Activated CD4-positive, alpha-beta T cell treated with anti-CD3 and anti-CD28 coated beads for 48 hours (primary cell): ENCODE results near the gene TMEM98.
"Not testable (repeated sequence)": the region's sequence is repeated elsewhere in the genome, so short reads cannot be mapped to it uniquely, and the experiment has no call there.

Source experiments
- DNase-seq: peaks from one replicate; pipeline ENCODE4 v3.0.0-alpha.2; 2020

TMEM98 gene

DNA sequence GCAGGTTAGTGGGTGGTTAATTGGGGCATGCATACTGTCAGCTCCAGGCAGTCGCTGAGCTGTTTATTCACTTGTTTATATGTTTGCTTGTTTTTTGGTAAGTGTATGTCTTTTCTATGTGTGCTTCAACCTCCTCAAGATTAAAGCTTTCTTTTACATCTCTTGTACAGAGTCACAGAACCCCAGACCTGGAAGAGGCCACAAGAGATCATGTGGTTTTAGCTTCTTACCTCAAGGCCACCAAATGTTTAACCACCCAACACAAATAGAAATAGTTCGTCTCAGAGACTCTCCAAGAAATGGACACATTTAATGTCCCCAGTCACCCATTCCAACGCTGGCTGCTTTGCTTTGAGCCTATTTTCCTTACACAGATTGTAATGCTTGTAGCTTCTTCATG lies 11.8 kb upstream of the TMEM98 start:
- DNase-seq, result no peak

DNA sequence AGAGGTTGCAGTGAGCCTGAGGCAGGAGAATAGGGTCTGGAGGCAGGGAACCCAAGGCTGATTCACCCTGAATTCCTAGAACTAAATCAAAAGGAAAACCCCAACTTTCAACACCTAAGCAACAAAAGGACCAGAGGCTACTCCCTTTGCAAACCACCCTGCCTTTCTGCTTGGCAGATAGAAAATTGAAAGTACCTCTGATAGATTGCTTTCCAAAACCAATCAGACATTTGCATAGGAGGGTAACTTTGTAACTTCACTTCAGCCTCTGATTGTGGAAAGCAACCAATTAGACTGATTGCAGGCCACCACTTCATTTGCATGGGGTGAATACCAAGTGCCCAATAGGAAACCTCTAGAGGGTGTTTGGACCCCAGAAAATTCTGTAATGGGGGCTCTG lies 10.9 kb upstream of the TMEM98 start:
- no peak for DNase-seq

DNA sequence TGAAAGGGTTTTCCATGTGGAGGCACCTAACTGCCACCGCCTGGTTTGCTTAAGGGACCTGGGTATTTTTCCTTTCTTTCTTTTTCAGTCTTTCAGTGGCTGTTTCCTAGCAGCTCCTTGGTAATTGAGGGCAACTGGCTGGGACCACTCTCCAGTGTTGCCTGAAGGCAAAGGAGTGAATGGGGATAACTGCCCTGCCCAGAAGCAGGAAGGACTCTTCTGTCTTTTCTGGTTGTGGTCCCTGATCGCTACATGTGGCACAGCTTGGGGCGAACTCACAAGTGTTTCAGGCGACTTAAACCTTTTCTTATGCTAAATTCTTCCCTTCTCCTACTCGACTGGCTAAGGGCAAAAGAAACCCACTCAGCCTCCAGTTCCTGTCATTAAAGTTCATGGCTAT lies 10.1 kb upstream of the TMEM98 start:
- DNase-seq, result no peak

DNA sequence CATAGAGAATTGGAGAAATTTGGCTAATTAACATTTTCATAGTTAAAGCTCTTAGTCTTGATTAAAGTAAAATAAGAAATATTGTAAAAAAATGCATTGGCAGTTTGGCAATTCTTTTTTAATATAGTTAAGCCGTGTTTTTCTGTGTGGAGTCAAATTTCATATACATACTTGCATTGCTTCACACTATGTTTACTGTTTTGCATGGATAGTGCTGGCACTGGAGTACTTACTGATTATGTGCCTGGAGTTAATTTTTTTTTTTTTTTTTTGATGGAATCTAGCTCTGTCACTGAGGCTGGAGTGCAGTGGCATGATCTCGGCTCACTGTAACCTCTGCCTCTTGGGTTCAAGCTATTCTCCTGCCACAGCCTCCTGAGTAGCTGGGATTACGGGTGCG lies 8.1 kb upstream of the TMEM98 start:
- not testable (repeated sequence) for DNase-seq

DNA sequence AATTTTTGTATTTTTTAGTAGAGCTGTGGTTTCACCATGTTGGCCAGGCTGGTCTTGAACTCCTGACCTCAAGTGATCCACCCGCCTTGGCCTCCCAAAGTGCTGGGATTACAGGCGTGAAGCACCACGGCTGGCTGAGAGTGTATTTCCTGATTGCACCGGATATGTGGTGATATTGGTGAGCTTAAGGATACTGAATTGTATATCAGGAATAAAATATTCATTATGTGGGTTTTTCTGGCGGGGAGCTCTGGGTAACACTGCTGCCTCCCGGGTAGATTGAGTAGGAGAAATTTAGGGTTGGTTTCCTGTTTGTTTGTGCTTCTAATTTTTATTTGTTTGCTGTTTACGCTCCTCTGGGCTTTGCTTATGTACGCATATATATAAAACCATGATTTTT lies 7.7 kb upstream of the TMEM98 start:
- DNase-seq, result no peak

DNA sequence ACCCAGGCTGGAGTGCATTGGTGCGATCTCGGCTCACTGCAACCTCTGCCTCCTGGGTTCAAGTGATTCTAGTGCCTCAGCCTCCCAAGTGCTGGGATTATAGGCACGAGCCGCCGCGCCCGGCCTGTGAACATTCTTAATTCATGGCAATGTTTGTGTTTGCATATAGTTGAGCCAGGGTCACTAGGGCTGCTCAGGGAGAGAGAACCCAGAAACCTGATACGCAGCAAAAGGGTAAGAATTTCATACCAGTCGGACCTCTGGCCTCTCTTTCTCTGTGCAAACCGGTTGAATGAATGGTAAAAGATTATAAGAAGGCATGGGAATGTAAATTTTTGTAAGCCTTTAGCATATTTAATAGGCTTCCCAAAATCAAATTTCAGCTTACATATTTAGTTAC lies 6.9 kb upstream of the TMEM98 start:
- DNase-seq, result no peak

DNA sequence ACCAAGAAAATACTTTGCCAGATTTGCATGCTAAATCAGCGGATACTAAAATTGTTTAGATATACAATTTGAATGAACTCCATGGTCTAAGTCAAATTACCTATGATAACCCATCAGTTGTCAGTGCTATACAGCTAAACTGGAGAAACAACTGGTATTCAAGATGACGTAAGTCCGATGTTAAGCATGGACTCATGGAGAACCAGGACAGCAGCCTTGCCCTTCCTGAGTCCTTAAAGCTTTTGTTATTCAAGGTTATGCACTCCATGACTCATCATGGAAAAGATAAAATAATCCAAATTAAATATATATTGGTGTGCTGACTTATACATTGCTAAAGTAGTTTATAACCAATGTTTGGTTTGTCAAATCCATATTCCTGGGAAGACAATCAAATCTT lies 4.0 kb upstream of the TMEM98 start:
- not testable (repeated sequence) for DNase-seq

DNA sequence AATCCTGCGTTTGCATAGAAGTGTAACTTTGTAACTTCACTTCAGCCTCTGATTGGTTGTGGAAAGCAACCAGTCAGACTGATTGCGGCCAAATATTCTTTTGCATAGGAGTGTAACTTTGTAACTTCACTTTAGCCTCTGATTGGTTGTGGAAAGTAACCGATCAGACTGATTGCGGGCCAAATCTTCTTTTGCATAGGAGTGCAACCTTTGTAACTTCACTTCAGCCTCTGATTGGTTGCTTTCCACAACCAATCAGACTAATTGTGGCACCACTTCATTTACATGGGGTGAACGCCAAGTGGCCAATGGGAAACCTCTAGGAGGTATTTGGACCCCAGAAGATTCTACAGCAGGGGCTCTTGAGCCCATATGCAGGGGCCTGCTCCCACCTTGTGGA lies 1.8 kb upstream of the TMEM98 start:
- DNase-seq, result no peak

DNA sequence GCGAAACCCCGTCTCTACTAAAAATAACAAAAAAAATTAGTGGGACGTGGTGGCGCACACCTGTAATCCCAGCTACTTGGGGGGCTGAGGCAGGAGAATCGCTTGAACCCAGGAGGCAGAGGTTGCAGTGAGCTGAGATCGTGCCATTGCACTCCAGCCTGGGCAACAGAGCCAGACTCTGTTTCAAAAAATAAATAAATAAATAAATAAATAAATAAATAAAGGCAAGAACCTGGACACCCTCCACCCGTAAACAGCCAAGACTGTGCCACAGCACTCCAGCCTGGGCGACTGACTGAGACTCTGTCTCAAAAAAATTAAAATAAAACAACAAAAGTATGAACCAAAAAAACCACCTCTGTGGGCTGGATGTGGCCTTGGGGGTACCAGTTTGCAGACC lies 1.2 kb upstream of the TMEM98 start:
- DNase-seq, result not testable (repeated sequence)

DNA sequence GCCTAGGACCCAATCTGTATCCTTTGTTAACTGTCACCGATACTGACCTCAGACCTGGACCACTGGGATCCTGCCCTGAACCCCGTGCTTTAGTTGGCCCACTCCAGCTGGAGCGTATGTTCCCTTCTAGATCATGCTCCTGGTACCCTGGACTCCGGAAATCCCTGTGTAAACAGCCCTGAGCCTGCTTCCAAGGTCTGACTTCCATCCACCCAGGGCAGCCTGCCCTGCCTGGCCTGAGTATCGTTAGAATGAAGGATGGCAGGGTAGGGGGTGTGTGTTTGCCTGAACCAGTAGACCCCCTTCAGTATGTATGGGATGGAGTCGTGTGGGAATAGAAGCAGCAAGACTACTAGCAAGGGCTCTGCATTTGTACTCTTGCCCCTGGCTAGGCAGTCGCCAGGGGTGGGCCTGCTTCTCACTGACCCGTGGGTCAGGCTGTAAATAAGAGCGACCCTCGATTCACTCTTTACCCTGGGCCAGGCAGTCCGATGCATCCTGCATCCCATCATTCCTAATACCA lies 691 bp upstream of the TMEM98 start:
- DNase-seq, result no peak

DNA sequence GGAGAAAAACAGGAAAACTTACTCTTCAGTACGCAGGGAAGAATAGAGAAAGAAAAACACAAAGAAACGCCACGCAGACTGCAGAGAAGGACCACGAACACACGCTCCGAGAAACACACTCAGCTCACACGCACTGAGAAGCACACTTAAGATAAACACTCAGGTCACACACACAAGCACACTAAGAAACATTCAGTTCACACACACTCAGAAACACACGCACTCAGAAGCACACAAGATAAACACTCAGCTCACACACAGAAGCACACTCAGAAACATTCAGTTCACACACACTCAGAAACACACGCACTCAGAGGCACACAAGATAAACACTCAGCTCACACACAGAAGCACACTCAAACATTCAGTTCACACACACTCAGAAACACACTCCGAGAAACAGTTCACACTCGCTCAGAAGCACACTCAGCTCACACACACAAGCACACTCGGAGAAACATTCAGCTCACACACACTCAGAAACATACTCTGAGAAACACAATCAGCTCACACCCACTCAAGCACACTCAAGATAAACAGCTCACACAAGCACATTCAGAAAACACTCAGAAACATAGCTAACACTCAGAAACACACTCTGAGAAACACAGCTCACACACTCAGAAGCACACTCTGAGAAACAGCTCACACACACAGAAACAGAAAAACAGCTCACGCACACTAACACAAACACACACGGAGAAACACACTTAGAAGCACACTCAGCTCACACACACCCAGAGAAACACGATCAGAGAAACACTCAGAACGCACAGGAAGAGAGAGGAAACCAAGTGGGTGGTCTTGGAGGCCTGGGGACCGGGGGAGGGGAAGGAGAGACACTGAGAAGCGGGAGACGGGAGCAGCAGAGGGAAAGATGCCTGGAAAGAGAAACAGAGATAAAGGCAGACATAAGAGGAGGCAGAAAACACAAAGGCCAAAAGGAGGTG lies 908 bp downstream of the TMEM98 start:
- DNase-seq, result no peak

DNA sequence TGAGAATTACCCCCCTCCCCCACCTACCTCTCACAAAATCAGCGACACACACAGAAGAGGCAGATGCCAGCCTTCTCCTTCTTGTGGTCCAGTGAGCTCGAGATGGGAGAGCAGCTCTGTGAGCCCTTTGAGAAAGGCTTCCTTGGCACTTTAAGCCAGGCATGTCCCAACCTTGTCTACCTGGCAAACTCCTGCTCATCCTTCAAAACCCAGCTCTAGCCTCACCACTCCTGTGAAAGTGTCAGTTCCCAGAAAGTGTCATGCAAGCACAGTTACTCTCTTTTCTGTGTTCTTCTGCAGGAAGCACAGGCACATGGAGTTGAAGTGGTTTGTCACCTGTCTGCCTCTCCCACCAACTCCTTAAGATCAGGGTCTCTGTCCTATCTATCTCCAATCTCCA lies 1.6 kb downstream of the TMEM98 start:
- DNase-seq, result no peak

DNA sequence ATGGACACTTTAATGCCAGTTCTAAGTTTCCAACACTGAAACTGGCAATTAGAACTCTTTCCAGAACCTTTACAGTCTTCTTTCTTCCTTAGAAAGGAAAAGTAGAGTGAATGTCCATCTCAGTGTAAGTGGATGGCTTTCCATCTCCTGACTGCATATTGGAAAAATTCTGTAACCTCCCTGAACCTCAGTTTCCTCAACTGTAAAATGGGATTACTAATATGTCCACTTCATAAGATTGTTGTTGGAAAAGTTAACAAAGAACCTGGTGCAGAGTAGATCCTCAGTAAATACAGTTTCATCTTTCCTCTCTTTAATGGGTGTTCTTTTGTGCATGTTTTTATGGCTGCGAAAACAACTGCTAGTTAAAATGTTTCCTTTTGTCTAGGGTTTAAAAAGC lies 2.6 kb downstream of the TMEM98 start:
- DNase-seq, result no peak

DNA sequence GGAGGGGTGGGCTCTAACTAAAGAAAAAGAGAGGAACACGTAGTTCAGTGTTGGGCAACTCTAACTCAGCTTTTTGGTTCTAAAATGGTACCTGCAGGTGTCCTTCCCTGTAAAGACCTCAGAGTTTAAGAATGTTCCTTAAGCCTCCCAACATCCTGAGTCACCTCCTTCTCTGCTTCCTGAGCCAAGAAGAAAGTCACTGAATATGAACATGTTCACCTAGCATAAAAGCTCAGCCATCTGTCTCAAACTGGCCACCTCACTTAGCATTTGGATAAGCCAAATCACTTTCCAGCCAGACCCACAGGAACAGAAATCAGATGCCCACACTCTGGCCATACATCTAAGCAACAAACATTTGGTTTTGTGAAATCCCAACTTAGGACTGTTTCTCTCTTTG lies 3.7 kb downstream of the TMEM98 start:
- no peak for DNase-seq

DNA sequence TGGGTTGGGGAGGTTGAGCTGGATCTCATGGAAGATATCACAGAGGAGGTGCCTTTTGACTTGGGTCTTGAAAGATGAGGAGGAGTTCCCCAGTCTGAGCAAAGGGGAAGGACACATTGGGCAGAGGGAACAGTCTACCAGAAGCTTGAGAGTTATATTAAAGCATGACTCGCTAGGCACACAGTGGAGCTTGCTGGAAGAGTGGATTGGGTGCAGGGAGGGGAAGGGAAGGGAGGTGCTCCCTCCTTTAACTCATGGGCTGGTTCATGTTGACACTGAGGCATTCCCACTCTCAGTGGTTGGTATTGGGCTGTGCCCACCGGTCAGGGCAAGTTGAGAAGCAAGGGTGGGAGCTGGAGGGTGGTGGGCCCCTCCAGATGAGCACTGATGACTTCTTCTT lies 5.9 kb downstream of the TMEM98 start:
- no peak for DNase-seq

DNA sequence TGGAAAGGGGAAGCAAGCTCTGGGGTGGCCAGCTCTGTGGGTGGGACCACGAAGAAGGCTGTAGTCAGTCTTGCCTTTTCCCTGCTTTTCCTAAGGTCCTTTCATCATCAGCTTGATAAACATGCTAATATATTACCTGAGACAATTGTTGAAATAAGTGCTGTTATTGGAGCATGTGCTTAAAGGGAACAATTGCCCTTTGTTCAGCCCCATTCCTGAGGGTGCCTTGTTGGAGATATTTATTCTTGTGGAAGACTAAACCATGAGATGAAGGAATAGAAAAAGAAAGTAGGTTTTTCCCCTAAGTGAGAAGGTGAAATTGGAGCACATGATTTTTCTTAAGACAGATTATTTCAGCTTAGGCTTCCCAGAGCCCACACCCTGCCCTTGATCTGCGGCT lies 7.8 kb downstream of the TMEM98 start:
- no peak for DNase-seq

DNA sequence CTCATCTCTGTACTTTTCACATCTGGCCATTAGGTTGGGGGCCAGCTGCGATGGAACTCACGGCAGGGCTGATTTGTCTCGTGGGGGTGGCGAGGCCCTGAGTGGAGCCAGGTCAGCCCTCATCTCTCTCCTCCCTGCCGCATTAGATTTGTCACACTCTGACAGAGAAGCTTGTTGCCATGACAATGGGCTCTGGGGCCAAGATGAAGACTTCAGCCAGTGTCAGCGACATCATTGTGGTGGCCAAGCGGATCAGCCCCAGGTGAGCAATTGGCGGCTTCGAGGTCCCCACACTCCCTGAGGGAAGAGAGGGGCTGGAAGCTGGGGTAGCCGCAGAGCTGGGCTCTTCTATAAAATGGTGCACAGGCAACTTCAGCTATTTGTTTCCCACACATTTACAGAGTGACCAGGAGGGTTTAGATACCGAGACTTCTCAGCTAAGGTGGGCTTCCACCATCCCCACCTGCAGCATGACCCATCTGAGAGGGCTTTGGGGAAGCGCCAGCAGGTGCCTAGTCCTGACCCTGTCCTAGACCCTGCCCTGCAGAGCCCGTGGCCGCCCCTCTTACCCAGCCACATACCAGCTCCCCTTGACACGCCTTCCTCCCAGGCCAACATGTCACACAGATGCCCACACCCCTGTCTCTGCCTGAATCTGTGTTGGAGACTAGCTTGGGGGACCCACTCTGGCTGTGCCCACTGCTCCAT lies 8.4 kb downstream of the TMEM98 start:
- DNase-seq, result no peak

DNA sequence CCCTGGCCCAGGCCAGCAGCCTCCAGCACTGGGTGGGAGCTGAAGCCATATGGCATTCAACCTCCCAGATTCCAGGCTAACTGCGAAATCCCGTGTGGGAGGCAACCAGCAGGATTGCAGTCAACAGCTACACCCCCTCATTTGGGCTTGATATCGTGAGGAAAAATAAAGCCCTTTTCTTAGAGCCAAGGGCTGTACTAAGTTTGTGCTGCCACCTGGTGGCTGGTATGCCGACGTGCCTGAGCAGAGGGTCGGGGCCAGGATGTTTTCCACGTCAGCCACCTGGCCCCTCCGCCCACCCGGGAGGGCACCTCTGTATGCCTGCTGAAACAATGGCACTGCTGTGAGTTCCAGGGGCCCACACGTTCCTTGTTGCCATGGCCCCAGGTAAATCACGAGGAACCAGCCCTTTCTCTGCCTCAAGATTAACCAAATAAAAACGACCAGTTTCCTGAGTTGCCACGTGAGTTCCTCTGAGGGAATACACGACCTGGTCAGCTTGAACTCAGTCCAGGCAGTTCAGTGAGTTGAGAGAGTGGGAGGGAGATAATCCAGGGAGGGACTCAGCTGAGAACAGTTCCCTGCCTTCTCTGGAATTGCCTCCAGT lies 9.0 kb downstream of the TMEM98 start:
- DNase-seq, result peak; percentile 77

DNA sequence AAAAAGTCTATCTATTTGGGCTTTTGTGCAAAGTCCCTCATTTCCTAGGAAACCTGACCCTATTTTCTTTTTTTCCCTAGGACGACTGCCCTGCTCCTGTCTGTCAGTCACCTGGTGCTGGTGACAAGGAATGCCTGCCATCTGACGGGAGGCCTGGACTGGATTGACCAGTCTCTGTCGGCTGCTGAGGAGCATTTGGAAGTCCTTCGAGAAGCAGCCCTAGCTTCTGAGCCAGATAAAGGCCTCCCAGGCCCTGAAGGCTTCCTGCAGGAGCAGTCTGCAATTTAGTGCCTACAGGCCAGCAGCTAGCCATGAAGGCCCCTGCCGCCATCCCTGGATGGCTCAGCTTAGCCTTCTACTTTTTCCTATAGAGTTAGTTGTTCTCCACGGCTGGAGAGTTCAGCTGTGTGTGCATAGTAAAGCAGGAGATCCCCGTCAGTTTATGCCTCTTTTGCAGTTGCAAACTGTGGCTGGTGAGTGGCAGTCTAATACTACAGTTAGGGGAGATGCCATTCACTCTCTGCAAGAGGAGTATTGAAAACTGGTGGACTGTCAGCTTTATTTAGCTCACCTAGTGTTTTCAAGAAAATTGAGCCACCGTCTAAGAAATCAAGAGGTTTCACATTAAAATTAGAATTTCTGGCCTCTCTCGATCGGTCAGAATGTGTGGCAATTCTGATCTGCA lies 12.9 kb downstream of the TMEM98 start:
- DNase-seq, result no peak

DNA sequence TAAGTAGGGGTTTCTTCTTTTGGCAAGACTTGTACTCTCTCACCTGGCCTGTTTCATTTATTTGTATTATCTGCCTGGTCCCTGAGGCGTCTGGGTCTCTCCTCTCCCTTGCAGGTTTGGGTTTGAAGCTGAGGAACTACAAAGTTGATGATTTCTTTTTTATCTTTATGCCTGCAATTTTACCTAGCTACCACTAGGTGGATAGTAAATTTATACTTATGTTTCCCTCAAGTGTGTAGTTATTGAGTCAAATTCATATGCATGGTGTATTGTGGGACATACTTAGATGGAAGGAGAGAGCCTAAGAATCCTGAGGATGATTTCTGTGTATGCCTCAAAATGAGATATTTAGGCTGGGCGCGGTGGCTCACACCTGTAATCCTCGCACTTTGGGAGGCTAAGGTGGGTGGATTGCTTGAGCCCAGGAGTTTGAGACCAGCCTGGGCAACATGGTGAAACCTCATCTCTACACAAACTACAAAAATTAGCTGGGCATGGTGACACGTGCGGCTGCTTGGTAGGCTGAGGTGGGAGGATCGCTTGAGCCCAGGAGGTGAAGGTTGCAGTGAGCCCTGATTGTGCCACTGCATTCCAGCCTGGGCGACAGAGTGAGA lies 13.6 kb downstream of the TMEM98 start:
- no peak for DNase-seq

DNA sequence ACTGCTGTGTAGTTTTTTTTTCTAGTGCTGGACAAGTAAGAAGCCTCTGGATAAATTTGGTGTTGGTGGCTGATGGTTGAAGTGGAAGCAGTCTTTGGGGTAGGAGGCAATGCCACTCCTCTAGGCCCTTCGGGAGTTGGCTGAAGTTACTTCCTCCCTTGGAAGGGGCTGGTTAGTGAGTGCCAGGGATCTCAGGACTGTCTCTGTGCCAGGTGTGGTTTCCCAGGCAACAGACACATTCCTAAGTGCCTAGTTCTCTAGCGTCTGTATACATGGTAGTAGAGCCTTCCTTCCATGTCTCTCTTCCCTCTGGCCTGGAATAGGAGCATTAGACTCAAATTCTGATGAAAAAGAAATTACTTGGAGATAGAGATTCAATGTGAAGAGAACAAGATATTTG lies 15.3 kb downstream of the TMEM98 start:
- no peak for DNase-seq

DNA sequence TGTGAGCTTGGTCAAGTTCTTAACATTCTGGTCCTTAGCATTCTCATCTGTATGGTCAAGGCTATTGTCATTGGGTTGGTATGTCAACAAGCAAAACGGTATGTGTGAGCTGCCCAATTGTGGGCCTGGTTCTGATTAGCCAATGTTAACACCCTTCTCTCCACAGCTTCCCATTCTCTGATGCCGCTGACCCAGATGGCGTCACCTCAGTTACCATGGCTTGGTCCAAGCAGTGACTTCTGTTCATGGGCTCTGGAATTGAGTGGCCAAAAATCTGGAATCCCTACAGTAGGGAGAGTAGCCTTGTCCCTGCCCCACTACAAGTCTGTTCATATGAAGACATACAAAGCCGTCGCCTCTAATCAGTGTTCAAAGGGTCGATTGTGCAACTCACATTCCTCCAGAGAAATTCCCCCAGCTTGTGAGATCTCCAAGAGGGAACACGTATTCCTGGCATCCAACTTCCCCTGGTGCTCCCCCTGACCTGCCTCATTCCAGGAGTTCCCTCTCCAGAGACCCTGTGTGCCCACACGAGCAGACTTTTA lies 15.8 kb downstream of the TMEM98 start:
- no peak for DNase-seq
